Activated T-cell treated with anti-CD3 and anti-CD28 coated beads for 1 hour (primary cell): ENCODE results near the gene FPR3.

Experiments used
- DNase-seq: peaks from one replicate; pipeline ENCODE4 v3.0.0-alpha.2; 2020; ENCODE audit warnings: low read depth

Gene FPR3

DNA sequence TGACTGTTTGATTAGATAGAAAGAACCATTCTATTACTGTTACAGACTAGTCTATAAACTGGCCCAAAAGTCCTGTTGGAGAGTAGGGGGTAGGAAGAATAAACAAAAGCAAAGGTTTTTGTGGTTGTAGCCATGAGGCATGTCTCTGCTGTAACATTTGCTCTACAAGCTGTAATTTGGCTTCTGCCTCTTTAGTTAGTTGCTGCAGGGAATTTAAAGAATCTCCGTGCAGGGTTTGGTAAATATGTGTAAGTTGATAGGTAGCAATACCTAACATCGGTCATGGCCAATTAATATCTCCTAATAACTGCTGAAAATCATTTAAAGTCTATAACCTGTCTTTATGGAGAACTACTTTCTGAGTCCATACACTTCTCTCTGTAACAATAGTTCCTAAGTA is 13.0 kb downstream of the FPR3 start:
- DNase-seq = no peak

DNA sequence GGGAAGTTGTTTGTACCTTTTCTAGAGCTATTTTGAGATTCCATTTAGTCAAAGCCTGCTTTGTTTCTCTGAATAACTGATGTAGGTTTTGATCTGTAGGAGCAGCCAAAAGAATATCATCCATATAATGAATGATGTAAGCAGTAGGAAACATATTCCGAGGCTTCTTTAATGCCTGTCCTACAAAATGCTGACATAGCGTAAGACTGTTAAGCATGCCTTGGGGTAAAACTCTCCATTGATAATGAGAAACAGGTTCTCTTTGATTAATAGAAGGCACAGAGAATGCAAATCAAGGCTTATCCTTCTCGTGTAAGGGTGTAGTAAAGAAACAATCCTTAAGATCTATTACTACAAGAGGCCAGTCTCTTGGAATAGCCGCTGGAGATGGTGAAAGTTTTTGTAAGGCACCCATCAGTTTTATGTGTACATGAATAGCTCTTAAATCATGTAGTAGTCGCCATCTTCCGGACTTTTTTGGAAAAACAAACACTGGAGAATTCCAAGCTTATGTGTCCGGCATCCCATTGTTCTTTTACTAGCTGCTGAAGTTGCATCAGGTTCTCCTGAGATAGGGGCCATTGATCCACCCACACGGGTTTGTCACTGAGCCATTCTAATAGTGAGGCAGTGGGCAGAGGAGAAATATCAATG is 13.5 kb downstream of the FPR3 start:
- DNase-seq = no peak

DNA sequence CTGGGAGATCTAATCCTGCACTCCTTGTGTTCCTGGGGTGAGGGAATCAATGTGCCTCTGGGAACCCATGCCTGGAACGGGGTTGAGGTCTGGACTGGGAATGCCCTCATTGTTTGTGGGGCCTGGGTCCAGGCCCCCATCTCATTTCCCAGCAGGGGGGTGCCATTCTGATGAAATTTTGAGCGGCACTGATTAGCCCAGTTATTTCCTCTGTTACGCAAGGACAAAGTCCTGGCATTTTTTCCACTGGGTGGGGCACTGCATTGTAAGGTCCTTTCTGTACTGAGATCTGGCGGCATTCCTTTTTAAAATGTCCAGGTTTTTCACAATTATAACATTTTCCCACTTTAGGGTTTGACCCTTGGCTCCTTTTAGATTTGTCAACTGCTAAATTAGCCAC is 14.8 kb downstream of the FPR3 start:
- DNase-seq = no peak

DNA sequence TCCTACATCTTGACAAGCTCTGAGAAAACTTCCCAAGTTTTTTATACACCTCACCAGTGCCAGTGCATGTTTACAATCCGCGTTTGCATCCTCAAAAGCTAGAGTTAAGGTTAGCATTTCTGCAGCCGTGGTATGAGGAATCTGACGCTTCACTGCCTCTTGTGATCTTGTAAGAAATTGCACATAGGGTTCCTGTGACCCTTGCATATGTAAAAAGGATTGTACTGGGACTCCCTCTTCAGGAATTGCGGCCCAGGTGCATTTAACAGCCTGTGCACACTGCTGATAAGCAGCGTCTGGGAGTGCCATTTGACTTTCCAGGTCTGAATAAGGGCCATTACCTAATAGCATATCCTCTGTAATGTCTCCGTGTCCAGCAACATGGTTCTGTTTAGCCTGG is 15.3 kb downstream of the FPR3 start:
- no peak for DNase-seq

DNA sequence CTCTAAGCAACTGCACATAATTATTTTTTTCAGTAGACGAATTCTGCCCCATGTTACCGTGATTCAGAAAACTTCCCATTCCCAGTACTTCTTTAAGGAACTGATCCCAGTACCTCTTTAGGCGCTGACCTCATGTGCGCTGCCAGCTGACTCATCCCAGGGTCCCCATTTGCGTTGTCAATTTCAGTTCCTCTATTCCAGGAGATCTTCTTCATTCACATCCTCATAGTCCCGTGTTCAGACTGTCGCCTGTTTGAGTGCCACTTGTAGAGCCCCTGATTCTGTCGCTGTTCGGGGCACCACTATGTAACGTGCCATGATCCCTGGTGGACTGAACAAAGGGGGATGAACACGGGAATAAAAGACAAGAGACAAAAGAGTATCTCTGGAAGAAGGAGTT is 16.4 kb downstream of the FPR3 start:
- DNase-seq = no peak

DNA sequence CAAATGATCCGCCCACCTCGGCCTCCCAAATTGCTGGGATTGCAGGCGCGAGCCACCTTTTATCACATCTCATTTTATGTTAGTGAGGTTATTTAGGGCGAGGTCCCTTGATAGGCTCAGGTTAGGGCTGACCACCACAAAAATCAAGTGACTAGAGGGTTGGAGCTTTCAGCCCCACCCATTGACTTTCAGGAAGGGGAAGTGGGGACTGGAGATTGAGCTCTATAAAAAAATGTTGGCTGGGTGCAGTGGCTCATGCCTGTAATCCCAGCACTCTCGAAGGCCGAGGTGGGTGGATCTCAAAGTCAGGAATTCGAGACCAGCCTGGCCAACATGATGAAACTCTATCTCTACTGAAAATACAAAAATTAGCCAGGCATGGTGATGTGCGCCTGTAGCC is 20.1 kb downstream of the FPR3 start:
- DNase-seq = no peak

DNA sequence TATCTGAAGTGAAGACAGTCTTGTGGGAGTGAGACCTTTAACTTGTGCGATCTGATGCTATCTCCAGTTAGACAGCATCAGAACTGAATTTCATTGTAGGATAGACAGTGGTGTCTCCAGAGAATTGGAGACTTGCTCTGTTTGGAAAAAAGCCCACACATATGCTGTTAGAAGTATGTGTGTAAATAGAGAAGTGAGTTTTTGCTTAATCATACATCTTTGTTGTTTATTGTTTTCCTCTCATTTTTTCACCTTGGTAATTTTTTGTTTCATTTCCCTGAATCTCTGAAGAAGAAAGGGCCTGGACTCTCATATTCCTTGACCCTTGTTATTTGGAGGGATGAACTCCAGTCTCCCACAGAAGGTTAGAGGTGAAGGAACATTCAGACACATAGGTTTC is 21.8 kb downstream of the FPR3 start:
- no peak for DNase-seq

DNA sequence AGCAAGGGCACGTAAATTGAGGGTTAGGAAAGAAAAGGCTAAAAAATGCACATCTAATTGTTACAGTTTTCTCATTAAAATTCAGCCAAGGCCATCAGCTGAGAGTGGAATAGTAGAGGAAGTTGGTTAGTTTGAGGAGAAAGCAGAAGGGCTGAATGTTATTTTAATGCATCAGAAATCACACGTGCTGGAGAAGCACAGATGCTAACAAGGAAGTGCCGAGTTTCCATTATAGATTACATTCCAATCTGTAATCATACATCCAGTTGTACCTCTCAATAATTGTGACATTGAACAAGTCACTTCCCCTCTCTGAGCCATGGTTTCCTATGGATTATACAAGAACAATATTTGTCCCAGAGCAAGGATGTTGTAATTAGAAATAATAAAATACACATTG is 25.1 kb downstream of the FPR3 start:
- no peak for DNase-seq

DNA sequence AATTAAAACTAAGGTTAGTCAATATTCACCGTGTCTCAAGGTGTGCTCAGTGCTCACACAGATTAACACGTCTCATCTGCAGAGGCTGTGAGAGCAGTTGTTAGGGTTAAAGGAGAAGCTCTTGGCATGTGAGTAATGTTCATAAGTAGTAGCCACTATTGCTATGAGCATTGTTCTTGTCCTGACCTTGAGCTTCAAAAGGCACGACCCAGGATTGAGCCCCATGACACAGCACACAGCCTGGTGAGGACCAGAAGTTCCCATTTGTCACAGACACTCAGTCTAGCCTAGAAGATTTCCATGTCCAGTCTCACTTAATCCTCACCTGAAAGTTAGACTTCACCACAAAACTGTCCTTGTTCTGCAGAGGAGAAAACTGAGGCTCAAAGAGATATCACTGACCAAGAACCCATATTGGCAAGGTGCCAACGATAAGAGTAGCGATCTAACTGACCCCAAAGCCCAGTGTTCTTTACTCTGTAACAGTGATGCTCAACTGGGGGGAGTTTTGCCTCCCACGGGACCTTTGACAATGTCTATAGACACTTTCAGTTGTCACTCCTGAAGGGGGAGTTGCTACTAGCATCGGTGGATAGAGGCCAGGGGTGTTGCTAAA is 26.0 kb downstream of the FPR3 start:
- no peak for DNase-seq

DNA sequence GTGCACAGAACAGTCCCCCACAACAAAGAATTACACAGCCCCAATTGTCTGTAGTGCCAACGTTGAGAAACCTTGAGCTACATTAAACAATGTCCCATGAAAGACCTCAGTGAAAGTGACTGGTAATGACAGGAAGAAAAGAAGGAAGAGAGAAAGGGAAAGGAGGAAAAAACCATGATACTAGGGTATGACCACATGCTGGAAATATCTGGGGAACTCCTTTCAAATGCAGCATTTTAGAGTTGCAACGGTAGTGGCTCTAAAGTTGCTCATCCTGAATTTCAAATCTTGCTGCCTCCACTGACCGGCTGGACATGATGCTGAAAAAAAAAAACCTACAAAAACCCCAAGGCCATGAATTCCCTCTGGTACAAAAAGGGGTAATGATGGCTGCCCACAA is 26.5 kb downstream of the FPR3 start:
- DNase-seq = no peak

DNA sequence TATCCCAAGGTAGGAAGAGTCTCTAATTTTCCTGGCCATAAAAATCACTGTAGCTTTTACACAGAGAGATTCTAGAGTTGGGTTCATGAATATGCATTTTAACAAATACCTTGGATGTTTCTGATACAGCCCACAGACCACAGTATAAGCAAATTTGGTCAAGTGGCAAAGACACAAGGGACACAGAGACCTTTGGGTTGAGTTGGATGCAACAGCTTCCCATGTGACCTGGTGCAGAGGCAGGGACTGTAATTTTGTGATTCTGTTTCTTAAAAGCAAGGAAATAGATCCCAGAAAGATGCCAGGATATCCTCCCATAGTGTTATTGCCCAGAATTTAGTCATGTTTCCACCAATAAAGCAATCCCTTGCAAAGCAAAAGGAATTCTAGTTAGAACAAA is 27.0 kb downstream of the FPR3 start:
- no peak for DNase-seq

DNA sequence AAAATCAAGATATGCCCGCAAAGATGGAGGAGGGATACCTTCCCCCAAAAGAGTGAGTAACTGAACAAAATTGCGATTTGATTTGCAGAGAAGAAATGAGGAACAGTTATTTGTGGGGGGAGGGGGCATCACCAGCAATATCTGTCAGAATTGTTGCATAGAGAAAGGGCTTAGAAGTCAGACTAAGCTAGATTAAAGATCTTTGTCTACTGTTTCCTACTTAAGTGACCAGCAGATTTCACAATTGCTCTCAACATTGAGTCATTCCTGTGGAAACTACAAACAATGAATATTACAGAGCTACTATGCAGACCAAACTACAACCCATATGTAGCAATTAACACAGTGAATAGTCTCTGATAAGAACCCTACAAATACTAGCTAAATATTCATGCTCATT is 27.4 kb downstream of the FPR3 start:
- no peak for DNase-seq

DNA sequence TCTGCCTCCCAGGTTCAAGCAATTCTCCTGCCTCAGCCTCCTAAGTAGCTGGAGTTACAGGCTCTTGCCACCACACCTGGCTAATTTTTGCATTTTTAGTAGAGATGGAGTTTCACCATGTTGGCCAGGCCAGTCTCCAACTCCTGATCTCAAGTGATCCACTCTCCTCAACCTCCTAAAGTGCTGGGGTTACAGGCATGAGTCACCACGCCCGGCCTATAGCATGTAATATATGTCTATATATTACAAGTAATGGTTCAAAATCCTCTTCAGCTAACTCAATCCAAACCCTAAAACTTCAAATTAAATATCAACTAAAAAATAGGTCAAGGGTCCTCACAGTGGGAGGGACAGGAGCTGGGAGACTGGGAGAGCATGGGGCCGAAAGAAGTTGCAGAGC is 28.0 kb downstream of the FPR3 start:
- DNase-seq = no peak

DNA sequence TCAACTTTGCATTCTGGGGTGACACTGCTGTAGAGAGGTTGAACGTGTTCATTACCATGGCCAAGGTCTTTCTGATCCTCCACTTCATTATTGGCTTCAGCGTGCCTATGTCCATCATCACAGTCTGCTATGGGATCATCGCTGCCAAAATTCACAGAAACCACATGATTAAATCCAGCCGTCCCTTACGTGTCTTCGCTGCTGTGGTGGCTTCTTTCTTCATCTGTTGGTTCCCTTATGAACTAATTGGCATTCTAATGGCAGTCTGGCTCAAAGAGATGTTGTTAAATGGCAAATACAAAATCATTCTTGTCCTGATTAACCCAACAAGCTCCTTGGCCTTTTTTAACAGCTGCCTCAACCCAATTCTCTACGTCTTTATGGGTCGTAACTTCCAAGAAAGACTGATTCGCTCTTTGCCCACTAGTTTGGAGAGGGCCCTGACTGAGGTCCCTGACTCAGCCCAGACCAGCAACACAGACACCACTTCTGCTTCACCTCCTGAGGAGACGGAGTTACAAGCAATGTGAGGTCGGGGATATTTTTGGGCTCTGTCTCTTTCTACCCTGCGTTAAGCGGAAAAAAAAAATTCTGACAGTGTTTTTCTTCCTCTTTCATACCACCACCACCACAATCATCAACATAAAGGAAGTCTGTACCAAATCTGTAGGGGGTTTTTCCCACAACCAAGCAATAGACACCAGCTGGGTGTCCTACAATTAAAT is 29.5 kb downstream of the FPR3 start:
- no peak for DNase-seq

DNA sequence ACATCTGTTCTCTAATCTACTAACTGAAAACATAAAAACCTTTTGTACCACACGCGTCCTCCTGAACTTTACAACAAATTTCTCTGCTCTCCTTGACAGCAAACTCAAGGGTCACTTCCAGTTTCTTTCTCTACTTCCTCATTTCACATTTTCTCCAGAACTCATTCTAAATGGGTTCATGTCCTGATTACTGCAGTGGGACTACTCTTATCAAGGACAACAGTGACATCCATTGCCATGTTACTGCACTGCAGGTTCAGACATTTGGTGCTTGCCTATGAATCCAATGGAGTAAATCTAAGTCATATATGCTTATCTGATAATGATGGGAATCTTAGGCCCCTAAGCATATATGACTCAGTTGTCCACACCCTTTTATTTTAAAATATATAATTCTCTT is 35.3 kb downstream of the FPR3 start:
- DNase-seq = no peak

DNA sequence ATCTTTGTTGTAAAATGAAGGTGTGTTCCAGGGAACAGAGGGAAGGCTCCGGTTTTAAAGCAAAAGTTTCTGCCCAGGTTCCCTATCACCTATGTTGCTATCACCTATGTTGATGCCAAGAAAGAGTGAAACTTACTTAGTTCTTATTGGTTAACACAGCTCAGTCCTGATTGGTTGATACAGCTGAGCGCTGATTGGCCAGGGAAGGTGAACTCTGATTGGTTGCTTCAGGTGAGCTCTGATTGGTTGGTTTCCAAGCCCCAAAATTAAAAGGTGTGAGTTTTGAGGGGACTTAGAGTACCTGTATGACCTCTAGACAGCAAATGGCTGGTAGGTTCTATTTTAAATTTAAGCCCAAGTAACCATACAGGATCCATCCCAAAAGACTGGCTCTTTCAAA is 42.2 kb downstream of the FPR3 start:
- DNase-seq = no peak

DNA sequence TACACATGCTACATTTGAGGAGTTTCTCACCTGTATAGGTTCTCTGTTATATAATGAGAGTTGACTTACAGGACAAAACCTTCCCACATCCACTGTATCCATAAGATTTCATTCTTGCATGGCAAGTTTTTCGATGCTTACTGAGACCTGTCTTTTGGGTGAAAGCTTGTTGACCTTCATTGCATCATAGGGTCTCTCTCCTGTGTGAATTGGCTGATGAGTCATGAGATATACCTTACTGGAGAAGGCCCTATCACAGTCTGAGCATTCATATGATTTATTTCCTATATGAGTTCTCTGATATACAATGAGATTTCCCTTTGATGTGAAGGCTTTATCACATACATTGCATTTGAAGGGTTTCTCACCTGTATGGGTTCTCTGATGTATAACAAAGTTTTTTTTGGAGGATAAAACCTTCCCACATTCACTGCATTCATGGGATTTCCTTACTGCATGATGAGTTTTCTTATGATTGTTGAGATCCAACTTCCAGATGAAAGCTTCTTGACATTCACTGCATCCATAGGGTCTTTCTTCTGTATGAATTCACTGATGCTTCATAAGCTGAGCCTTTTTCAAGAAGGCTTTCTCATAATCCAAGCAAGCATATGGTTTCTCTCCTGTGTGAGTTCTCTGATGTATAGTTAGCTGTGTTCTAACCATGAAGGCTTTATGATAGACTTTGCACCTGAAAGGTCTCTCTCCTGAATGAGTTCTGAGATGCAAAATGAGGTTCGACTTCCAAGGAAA is 67.1 kb downstream of the FPR3 start:
- DNase-seq = no peak

DNA sequence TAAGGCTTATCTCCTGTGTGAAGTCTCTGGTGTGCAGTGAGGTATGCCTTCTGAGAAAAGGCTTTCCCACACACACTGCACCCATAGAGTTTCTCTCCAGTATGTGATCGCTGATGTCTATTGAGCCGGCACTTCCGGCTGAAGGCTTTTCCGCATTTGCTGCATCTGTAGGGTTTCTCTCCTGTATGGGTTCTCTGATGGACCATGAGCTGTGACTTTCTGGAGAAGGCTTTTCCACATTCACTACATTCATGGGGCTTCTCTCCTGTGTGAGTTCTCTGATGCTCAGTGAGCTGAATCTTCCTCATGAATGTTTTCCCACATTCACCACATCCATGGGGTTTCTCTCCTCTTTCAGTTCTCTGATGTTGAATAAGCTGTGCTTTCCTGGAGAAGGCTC is 78.1 kb downstream of the FPR3 start:
- DNase-seq = no peak
